ELR (cell line): ENCODE results near the gene WNK4.

Experiments
- DNase-seq: peaks from one replicate; pipeline ENCODE4 v3.0.0-alpha.2; 2015; ENCODE audit warnings: low read depth

Gene WNK4

DNA sequence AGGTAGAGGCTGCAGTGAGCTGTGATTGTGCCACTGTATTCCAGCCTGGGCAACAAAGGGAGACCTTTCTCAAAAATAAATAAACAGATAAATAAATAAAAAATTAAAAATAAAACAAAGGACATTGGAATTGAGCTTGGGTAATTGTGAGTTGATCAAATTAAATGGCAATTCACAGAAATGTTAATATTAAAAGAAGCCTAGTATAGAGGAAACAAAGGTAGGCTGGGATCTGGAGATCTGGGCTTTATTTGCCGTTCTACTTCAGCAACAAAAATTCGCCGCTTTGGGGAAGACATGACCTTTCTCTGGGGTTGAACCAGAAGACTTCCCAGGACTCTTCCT, 7.5 kb upstream of the WNK4 start:
- no peak for DNase-seq

DNA sequence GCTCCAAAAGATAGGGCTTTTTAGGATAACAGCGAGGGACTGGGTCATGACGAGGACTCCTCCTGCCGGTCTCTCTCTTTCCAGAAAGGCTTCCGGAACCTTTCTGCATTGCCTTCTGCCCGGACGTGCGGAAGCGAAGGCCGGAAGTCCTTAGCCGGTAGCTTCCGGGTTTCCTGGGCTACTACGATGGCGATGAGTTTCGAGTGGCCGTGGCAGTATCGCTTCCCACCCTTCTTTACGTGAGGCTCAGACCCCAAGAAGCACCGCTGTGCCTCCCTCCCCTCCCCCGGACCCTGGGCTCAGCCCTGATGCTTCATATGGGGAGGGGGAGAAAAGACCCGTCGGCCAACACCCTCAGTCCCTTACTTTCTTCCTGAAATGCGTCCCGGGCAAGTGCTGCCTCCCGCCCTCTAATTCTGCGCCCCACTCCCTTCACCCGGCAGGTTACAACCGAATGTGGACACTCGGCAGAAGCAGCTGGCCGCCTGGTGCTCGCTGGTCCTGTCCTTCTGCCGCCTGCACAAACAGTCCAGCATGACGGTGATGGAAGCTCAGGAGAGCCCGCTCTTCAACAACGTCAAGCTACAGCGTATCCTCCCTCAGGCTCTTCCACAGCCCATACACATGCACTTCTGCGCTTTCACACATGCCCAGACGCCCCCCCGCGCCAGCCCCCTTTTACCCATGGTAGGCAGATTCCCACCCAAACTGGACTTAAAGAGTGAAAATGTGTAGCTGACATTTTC, 6.9 kb upstream of the WNK4 start, which contains the start of gene VPS25:
TSS of gene VPS25 (plus strand) at position 160 of the 746 bp plus-strand sequence. CDS start at position 187, 27 bp downstream.
- DNase-seq: peak; percentile 94

DNA sequence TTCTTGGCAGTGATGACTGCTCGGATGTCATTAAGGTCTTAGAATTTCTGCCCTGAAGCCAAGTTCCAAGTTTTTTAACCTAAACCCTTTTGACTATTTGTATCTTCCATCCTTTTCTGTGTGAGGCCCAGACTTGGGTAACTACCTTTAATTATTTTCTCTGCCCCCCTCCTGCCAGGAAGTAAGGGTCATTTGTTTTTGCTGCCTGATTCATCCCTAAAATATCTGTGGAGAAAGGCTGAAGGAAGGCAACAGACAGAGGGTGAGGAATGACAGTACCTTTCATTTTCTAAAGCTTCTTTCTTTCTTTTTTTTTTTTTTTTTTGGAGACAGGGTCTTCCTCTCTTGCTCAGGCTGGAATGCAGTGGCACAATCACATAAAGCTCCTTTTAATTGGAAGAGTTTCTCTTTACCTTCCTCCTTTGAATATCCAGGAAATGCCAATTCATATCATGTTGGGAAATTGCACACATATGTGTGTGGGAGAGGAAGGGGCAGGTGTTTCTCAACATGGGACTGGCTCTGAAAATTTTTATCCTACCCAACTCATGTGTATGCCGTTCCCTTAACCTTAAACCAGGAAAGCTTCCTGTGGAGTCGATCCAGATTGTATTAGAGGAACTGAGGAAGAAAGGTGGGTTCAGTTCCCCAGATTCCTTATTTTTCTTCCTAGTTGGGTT, 6.2 kb upstream of the WNK4 start:
- DNase-seq: peak; percentile 77

DNA sequence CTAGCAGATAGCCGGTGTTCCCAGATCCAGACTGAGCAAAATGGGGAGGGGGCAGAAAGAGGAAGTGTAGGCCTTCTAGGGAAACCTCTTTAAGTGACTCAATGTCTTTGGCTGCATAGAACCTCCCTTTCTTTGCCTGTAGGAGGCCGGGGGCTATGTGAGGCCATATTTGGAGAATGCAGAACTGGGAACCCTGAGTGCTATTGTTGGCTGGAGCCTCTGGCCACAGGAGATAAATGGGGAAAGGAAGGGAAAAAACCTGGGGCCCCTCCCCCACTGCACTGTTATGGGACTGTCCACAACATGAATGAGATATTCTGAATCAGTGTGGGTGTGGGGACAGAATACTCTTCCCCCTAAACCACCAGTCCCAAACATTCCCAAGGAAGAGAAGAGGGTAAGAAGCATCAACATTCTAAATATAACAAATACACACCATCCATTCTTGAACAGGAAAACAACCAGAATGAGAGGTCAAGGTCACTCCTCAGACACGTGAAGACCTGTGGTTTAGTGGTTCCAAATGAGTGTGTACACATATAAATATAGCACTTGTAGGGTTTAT, 4.8 kb upstream of the WNK4 start:
- DNase-seq: peak; percentile 76

DNA sequence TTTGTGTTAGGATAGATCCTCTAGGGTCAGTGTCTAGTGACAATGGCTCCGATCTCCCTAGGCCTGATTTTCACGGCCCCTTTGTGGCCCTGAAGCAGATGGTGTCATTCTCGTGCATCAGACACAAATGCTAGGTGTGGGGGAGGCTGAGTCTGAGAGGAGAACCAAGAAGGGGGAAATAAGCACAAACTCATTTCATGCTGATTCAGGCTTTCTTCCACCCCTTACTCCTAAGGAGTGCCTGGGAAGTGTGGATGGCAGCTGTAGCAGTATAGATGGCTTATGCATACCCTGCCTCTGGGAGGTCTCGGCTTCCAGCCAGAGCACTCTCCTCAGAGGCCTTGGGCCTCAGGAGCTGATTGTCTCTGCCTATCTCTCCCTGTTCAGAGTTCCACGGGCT, 1.8 kb upstream of the WNK4 start:
- DNase-seq: no peak

DNA sequence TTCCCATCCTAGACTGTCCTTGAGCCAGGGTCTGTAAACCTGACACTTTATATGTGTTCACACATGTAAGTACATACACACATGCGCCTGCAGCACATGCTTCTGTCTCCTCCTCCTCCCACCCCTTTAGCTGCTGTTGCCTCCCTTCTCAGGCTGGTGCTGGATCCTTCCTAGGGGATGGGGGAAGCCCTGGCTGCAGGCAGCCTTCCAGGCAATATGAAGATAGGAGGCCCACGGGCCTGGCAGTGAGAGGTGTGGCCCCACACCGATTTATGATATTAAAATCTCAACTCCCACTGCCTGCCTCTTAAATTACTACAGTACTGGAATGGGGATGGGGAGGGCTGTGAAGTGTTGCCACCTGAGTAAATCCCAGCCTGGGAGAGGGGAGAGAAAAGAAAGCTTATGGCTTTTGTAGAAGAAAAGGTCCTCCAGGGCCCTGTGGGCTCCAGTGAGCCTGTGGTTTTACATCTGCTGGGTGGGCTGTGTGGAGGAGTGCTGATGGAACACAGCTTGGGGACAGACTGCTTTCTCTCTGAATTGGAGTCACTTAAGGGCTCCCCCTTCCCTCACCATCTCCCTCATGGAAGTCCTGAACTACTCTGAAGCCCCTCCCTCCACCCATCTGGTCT, 990 bp upstream of the WNK4 start:
- no peak for DNase-seq

DNA sequence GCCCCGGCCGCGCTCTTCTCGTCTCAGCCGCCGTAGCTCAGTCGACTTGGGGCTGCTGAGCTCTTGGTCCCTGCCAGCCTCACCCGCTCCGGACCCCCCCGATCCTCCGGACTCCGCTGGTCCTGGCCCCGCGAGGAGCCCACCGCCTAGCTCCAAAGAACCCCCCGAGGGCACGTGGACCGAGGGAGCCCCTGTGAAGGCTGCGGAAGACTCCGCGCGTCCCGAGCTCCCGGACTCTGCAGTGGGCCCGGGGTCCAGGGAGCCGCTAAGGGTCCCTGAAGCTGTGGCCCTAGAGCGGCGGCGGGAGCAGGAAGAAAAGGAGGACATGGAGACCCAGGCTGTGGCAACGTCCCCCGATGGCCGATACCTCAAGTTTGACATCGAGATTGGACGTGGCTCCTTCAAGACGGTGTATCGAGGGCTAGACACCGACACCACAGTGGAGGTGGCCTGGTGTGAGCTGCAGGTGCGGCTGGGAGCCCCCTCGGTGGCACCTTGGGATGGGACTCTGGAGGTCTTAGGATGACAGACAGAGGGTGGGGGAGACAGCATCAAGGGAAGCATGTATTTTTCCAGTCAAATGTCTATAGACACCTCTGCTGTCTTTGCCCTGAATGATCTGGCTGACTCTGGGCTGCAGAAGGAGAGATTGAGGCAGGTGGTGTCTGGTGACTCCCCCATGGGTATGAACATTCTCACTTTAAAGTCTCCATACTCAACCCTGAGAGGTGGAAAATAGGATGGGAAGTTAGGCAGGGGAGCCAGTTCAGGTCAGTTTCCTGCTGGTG, 635 bp downstream of the WNK4 start:
- DNase-seq: peak; percentile 37

DNA sequence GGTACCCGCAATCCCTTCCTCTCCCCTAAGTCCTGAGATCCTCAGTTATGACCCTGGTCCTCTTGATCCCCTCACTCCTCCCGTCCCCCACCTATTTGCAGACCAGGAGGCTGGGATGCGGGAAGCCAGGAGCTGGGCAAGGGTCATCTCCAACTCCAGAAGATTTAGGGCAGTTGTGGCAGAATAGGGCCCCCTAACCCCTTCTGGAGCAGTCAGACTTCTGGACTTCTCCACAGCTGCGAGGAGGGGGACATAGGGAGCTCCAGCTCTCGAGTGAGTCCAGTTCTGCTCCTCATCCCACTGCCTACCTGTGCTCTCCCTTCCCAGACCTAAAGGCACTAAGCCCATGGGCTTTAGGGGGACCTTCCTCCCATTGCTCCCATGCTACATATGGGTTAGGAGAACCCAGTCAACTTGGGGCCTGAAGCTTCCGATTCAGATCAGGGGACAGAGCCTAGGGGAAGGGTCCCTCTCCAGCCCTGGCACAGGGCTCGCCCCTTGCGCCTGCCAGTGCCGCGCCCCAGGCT, 1.3 kb downstream of the WNK4 start:
- peak; percentile 22 for DNase-seq

DNA sequence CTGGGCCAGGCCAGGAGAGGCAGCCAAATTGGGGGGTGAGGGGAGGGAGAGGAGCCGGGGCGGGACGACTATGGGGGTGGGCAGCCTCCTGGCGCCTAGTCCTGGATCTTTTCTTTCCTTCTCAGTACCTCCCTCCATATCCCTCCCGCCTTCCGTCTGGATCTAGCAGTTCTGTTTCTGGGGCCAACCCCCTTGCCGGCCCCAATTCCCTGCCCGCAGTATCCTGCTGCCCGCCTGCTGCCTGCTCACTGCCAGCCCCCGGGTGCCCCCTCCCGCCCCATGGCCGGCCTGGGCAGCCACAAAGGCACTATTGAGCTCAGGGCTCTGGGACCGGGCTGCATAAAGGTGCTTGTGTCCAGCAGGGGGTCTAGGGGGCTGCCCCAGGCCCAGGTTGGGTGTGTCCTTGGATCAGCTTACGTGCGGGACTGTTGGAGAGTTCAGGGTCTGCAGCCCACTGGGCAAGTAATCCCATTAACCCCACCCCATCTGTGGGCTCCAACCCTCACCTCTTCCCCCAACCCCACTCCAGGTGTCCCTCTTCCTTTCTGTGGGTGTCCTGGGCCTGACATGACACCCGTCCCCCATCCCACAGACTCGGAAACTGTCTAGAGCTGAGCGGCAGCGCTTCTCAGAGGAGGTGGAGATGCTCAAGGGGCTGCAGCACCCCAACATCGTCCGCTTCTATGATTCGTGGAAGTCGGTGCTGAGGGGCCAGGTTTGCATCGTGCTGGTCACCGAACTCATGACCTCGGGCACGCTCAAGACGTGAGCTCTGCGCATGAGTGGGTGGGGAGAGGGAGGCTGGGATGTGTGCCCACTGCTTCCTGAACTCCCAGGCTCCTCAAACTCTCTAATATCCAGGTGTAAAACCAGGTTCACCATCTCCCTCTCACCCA, 2.0 kb downstream of the WNK4 start:
- DNase-seq: peak; percentile 60

DNA sequence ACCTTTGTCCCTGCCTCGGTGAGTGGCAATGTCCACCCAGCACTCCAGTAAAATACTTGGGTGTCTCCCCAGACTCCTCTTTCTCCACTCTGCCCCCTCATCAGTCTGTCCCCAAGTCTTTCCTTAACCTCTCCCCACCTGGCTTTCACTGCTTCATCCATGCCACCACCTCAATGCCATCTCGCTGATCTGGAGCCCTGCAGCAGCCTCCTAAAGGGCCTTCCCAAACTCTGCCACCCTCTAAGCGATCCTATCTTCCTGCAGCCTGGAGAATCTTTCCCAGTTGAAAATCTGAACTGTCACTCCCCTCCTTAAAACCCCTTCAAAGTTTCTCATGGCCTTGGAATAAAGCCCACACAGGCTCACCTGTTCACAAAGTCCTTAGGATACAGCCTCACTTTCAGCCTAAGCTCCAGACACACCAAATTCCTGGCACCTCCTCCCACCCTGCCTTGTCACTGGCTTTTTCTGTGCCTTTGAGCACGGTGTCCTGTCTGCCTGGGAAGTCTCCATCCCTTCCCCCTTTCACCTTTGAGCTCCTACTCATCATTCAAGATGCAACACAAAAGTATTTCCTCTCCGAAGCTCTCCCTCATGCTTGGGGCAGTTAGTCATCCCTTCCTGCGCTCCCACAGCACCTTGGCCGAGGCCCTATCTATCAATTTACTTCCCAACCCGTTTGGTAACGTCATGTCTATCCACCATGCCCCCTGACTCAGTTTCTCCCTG, 2.8 kb downstream of the WNK4 start:
- DNase-seq: peak; percentile 94

DNA sequence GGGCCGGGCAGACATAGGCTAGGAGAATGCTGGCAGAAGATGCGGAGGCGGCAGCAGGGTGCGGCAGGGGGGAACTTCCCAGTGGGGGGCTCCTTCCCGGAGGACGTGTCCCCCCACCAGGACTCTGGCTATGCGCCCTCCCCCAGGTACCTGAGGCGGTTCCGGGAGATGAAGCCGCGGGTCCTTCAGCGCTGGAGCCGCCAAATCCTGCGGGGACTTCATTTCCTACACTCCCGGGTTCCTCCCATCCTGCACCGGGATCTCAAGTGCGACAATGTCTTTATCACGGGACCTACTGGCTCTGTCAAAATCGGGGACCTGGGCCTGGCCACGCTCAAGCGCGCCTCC, 3.4 kb downstream of the WNK4 start:
- no peak for DNase-seq

DNA sequence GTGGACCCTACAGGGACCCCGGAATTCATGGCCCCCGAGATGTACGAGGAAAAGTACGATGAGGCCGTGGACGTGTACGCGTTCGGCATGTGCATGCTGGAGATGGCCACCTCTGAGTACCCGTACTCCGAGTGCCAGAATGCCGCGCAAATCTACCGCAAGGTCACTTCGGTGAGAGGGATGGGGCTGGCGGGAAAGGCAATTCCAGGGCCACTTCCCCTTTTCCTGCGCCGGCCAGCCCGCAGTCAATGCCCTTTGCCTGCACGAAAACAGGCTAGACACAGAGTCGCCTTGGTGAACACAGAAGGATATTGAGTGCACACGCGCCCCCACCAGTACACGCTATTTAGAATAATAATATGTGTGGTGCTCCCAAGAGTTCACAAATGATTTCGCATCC, 4.0 kb downstream of the WNK4 start:
- no peak for DNase-seq

DNA sequence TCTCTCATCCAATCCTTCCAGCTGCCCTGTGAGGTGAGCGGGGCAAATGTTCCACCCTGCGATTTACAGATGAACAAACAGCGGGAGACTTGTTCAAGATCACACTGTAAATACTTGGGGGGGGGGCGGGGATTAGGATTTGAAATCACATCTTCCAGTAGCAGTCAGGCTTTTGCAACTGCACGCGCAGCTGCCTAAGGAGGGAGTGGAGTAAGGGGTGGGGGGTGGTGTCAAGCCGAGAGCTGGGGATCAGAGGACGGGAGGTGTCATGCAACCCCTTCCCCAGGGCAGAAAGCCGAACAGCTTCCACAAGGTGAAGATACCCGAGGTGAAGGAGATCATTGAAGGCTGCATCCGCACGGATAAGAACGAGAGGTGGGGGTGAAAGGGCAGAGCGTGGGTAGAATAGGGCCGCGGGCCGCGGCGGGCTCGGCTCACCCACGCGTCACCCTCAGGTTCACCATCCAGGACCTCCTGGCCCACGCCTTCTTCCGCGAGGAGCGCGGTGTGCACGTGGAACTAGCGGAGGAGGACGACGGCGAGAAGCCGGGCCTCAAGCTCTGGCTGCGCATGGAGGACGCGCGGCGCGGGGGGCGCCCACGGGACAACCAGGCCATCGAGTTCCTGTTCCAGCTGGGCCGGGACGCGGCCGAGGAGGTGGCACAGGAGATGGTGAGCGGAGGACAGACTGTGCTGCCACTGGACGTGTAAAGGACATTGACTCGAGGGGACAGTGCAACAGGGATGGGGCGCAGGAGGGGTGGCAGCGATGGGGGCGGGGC, 4.6 kb downstream of the WNK4 start:
- no peak for DNase-seq

DNA sequence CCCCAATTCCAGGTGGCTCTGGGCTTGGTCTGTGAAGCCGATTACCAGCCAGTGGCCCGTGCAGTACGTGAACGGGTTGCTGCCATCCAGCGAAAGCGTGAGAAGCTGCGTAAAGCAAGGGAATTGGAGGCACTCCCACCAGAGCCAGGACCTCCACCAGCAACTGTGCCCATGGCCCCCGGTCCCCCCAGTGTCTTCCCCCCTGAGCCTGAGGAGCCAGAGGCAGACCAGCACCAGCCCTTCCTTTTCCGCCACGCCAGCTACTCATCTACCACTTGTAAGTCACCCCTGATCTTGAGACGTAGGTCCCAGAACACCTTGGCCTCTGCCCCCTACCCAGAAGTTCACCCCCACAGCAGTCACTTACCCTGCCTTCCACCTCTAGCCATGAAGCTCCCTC, 6.9 kb downstream of the WNK4 start:
- DNase-seq: no peak

DNA sequence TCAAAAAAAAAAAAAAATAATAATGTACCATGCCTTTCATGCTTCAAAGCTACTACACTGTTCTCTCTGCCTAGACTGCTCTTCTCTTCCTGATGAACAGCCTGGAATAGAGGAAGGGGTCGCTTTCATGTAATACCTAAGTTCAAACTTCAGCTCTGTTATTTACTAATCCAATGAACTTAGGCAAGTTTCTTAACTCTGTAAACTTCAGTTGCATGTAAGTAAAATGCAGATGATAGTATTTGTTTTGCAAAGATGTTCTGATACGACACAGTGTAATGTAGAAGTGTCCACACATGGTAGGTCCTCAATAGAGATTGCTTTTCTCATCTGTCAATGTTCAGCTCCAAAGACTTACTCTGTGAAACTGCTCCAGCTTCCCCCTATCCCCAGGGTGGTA, 11.5 kb downstream of the WNK4 start:
- DNase-seq: no peak

DNA sequence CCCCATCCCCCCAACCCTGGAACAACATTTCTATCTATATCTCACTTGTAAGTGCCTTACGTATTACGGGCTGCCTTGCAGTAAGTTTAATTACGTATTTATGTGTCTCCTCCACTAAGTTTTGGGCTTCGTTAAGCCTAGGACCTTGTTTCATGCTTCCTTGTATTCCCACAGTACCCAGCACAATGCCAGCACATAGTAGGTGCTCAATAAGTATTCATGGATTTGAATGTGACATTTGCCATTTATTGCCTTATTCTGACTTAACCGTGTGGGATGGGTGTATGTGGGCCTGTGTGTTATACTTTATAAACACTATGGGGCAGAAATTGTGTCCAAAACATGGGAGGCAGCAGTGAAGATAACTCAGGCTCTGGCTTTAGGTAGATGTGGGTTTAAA, 12.1 kb downstream of the WNK4 start:
- no peak for DNase-seq

DNA sequence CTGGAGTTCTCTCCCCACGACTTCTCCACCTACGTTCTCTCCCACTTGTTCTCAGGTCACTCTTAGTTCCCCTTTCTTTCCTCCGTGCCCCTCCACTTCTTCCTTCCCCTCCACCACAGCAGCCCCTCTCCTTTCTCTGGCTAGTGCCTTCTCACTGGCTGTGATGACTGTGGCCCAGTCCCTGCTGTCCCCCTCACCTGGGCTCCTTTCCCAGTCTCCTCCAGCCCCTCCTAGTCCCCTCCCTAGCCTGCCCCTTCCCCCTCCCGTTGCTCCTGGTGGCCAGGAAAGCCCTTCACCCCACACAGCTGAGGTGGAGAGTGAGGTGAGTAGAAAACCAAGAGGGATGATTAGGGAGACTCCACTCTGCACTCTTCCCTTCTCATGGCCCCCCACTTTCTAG, 14.7 kb downstream of the WNK4 start:
- DNase-seq: no peak

DNA sequence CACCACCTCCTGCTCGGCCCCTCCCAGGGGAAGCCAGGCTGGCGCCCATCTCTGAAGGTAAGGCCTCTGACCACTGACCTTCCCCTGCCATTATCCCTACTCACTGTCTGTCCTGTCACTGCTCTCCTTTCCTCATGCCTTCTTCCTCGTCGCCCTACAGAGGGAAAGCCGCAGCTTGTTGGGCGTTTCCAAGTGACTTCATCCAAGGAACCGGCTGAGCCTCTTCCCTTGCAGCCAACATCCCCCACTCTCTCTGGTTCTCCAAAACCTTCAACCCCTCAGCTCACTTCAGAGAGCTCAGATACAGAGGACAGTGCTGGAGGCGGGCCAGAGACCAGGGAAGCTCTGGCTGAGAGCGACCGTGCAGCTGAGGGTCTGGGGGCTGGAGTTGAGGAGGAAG, 15.1 kb downstream of the WNK4 start:
- no peak for DNase-seq

DNA sequence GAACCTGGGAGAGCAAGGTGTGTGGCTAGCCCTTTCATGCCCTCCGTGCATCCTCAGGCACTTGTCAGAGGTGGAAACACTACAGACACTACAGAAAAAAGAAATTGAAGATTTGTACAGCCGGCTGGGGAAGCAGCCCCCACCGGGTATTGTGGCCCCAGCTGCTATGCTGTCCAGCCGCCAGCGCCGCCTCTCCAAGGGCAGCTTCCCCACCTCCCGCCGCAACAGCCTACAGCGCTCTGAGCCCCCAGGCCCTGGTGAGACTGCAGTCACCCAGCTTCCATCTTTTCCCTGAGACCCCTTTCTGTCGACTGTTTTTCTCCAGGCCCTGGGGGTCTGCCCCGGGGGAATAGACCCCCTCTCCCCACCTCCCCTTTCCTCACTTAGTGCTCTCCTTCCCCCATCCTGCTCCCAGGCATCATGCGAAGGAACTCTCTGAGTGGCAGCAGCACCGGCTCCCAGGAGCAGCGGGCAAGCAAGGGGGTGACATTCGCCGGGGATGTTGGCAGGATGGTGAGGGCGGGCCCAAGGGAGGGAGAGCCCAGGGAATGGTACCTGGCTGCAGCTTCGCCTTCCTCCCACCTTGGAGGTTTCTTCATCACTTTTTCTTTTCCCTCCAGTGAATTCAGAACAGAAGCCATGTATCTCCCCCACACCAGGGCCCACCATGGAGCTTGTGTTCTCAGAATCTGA, 15.8 kb downstream of the WNK4 start:
- no peak for DNase-seq
